Duodenal mucosa (tissue), 2 donors: ENCODE results near the gene COIL.

ENCODE experiments used
- H3K27ac ChIP-seq: one replicate; pipeline ENCODE4 v1.7.0; 2013; ENCODE audit warnings: low read depth, low read length
- H3K27me3 ChIP-seq, 2 donors: one replicate each; pipeline ENCODE4 v1.7.0; 2013; ENCODE audit warnings: low read length in 2 of 2, control low read depth in 1 of 2; ENCODE audit not compliant: insufficient read depth in 2 of 2, control insufficient read depth in 1 of 2
- H3K36me3 ChIP-seq, 2 donors: one replicate each; pipeline ENCODE4 v1.7.0; 2013; ENCODE audit warnings: low read length in 2 of 2, control low read depth in 1 of 2; ENCODE audit not compliant: insufficient read depth in 2 of 2, control insufficient read depth in 1 of 2
- H3K4me1 ChIP-seq, 2 donors: one replicate each; pipeline ENCODE4 v1.7.0; 2013; ENCODE audit warnings: low read length in 2 of 2, control low read depth in 1 of 2; ENCODE audit not compliant: insufficient read depth in 2 of 2, control insufficient read depth in 1 of 2
- H3K4me3 ChIP-seq, 2 donors: one replicate each; pipeline ENCODE4 v1.7.0; 2013; ENCODE audit warnings: low read length in 2 of 2, low read depth in 1 of 2
- H3K9ac ChIP-seq, 2 donors: one replicate each; pipeline ENCODE4 v1.7.0; 2013; ENCODE audit warnings: low read length in 2 of 2, low read depth in 1 of 2
- H3K9me3 ChIP-seq, 2 donors: one replicate each; pipeline ENCODE4 v1.7.0; 2013; ENCODE audit warnings: low read length in 2 of 2, control low read depth in 1 of 2; ENCODE audit not compliant: control insufficient read depth in 1 of 2

Gene COIL

GRCh38 chr17:56926704-56927103, 34.1 kb downstream of the COIL start:
- no peaks in the 10 kb centered on the region for H3K36me3 ChIP-seq
- H3K9me3 ChIP-seq = peaks cover 0 to 3% of the 10 kb centered on the region in 2 donors
- no peak overlapping the region for H3K27ac ChIP-seq
- H3K4me1 ChIP-seq = no peaks in the 10 kb centered on the region
- no peak overlapping the region for H3K9ac ChIP-seq
- H3K4me3 ChIP-seq = no peak overlapping the region
- H3K27me3 ChIP-seq = no peaks in the 10 kb centered on the region

GRCh38 chr17:56926270-56926669, 34.6 kb downstream of the COIL start:
- Histone ChIP-seq H3K9ac (no peak overlapping the region), H3K36me3 (no peaks in the 10 kb centered on the region), H3K4me3 (no peak overlapping the region), H3K9me3 (peaks cover 0 to 3% of the 10 kb centered on the region in 2 donors), H3K4me1 (no peaks in the 10 kb centered on the region), H3K27ac (no peak overlapping the region), H3K27me3 (no peaks in the 10 kb centered on the region)

- H3K27ac ChIP-seq = no peak overlapping the region
Observed at GRCh38 chr17:56925088-56925487, 35.8 kb downstream of the COIL start.

GRCh38 chr17:56919717-56920116, 41.1 kb downstream of the COIL start:
- no peaks in the 10 kb centered on the region for H3K27me3 ChIP-seq
- no peaks in the 10 kb centered on the region for H3K36me3 ChIP-seq
- H3K4me3 ChIP-seq = no peak overlapping the region
- peaks cover 22 to 23% of the 10 kb centered on the region in 2 donors for H3K4me1 ChIP-seq
- H3K27ac ChIP-seq = no peak overlapping the region
- no peaks in the 10 kb centered on the region for H3K9me3 ChIP-seq
- no peak overlapping the region for H3K9ac ChIP-seq

More at GRCh38 chr17:56925088-56925487, 35.8 kb downstream of the COIL start:
- H3K36me3 ChIP-seq = no peaks in the 10 kb centered on the region
- H3K4me3 ChIP-seq = no peak overlapping the region
- H3K27me3 ChIP-seq = no peaks in the 10 kb centered on the region
- H3K9ac ChIP-seq = no peak overlapping the region
- no peaks in the 10 kb centered on the region for H3K4me1 ChIP-seq
- no peaks in the 10 kb centered on the region for H3K9me3 ChIP-seq

- Histone ChIP-seq H3K36me3 (no peaks in the 10 kb centered on the region), H3K27ac (no peak overlapping the region), H3K9ac (no peak overlapping the region), H3K9me3 (no peaks in the 10 kb centered on the region), H3K27me3 (no peaks in the 10 kb centered on the region), H3K4me1 (peaks cover 23% of the 10 kb centered on the region in 2 donors), H3K4me3 (no peak overlapping the region)
Observed at GRCh38 chr17:56918916-56919315, 41.9 kb downstream of the COIL start.

GRCh38 chr17:56917559-56918296, 43.1 kb downstream of the COIL start:
- no peaks in the 10 kb centered on the region for H3K9me3 ChIP-seq
- H3K4me1 ChIP-seq = peaks cover 23% of the 10 kb centered on the region in 2 donors
- H3K36me3 ChIP-seq = no peaks in the 10 kb centered on the region
- H3K9ac ChIP-seq = no peak overlapping the region
- H3K4me3 ChIP-seq = no peak overlapping the region
- H3K27me3 ChIP-seq = no peaks in the 10 kb centered on the region
- H3K27ac ChIP-seq = no peak overlapping the region

- H3K9ac ChIP-seq = peak overlapping the region; percentile 91 to 96
- peak overlapping the region; percentile 93 to 98 for H3K4me3 ChIP-seq
- H3K36me3 ChIP-seq = peaks cover 0 to 6% of the 10 kb centered on the region in 2 donors
- H3K27ac ChIP-seq = peak overlapping the region; percentile 83
- no peaks in the 10 kb centered on the region for H3K9me3 ChIP-seq
- H3K4me1 ChIP-seq = peaks cover 36 to 44% of the 10 kb centered on the region in 2 donors
- H3K27me3 ChIP-seq = no peaks in the 10 kb centered on the region
Observed at GRCh38 chr17:56914581-56915273, 46.1 kb downstream of the COIL start.

- Histone ChIP-seq H3K9ac (peak within 1 kb of the TSS; percentile 96 to 97), H3K36me3 (peaks cover 0 to 6% of the 10 kb centered on the region in 2 donors), H3K27ac (peak within 1 kb of the TSS; percentile 90), H3K4me3 (peak within 1 kb of the TSS; percentile 93 to 98), H3K9me3 (no peaks in the 10 kb centered on the region), H3K27me3 (no peaks in the 10 kb centered on the region), H3K4me1 (peaks cover 37 to 46% of the 10 kb centered on the region in 2 donors)
Observed at GRCh38 chr17:56913867-56914580, 46.8 kb downstream of the COIL start, which contains the start of gene TRIM25. Gene TRIM25, minus strand, starts transcription at chr17:56914049. Its CDS starts 61 bp downstream, at chr17:56913988.

- Histone ChIP-seq H3K4me3 (peak overlapping the region; percentile 93 to 98), H3K9ac (peak overlapping the region; percentile 96 to 97), H3K27me3 (no peaks in the 10 kb centered on the region), H3K4me1 (peaks cover 38 to 48% of the 10 kb centered on the region in 2 donors), H3K36me3 (peaks cover 0 to 11% of the 10 kb centered on the region in 2 donors), H3K27ac (peak overlapping the region; percentile 90), H3K9me3 (no peaks in the 10 kb centered on the region)
Observed at GRCh38 chr17:56913353-56913866, 47.4 kb downstream of the COIL start.

- Histone ChIP-seq H3K4me1 (peaks cover 41 to 51% of the 10 kb centered on the region in 2 donors), H3K9me3 (no peaks in the 10 kb centered on the region), H3K27ac (peak overlapping the region; percentile 90), H3K36me3 (peaks cover 0 to 16% of the 10 kb centered on the region in 2 donors), H3K27me3 (no peaks in the 10 kb centered on the region), H3K4me3 (peak overlapping the region; percentile 93 to 98), H3K9ac (peak overlapping the region; percentile 96 to 97)
Observed at GRCh38 chr17:56913000-56913311, 47.9 kb downstream of the COIL start.
